ENCODE measurements around the gene C16orf90.

Gene C16orf90

DNA sequence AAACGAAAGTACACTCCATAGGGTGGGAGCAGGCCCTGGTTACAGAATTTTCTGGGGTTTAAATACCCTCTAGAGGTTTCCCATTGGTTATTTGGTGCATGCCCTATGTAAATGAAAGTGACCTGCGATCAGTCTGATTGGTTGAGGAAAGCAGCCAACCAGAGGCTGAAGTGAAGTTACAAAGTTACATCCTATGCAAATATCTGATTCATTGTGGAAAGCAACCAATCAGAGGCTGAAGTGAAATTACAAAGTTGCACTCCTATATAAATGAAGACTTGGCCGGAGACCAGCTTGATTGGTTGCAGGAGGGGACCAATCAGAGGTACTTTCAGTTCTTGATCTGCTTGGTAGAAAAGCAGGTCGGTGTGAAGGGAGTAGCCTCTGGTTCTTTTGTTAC lies 27.4 kb downstream of the C16orf90 start:
- in situ Hi-C loops (cut with MboI; ENCODE audit: low sequenced_read_pairs), result no loop called here

DNA sequence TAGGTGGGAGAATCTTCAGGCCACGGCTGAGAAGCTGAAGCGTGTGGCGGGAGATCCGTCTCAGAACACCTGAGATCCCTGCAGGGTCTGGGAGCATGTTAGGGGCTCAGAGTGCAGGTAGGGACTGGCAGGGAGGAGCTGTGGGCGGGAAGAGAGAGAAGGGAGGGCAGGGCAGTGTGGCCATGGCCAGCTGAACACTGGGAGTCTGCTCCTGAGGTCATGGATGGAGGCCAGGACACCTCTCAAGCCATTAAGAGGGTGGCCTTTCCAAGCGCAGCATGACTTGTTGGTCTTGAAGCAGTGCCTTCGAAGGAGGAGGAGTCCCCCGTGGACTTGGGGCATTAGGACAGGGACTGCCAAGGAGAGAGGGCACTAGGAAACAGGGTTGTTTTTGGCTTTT lies 28.1 kb downstream of the C16orf90 start:
- in situ Hi-C loops (cut with MboI; ENCODE audit: low sequenced_read_pairs), result no loop called here

DNA sequence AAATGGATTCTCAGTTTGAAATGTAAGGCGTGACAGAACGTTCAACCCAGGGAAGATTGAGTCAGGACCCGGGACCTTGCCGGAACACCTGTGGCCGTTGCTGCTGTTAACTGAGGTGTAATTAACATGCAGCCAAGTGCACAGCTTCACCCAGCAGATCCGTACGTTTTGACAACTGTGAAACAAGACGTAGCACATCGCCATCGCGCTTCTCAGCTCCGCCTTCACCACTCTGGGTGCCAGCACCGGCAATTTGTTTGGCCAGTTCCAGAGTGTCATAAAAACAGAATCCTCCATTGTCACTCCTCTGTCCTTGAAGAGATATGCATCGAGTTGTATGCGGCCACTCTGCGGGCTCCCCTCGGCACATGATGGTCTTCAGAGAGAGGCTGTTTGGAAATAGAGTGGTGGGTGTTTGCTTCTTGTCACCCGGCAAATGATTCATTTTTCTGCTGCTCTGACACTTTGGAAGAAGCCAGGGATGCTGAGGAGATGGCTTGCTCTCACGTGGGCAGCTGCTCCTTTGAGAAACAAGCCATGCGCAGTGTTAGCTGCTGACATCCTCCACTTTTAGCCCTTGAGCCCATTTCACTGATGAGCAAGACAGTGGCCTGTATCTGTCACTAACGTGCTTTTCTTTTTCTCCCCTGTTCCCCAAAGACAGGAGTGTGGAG lies 29.2 kb downstream of the C16orf90 start:
- in situ Hi-C loops (cut with MboI; ENCODE audit: low sequenced_read_pairs), result no loop called here

DNA sequence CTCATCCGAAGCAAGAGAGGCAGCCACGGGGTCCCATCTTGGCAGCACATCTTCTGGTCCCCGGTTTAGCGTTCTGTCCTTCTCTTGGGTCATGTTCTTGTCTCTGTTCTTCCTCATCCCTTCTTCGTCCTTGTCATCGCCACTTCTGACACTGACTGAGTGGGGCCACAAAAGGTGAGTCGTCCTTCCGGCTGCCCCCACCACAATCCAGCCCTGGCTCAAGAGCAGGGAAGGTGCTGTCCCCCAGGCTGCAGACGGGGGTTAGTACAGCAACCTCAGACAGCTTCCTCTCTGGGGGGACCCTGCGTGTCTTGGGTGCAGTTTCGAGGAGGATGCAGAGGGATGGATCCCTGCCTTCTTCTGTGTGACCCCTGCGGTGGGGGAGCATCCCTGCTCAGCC lies 30.0 kb downstream of the C16orf90 start:
- in situ Hi-C loops (cut with MboI; ENCODE audit: low sequenced_read_pairs), result no loop called here

DNA sequence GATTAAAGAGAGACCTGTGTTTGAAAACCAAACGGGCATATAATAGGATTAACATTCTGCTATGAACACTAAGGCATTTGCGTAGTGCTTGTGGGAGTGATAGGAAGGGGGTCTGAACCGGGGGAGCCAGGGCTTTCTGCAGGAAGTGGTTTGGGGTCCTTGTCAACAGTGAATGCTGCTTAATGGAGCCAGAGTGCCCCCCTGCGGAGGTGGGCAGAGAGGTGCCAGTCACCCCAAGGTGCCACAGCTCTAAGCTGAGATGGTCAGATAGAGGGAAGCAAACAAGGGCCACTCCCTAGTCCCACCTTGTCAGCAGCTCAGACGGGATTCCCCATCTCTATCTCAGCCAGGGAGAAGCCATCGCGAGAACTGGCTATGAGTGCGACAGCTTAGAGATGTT lies 34.1 kb downstream of the C16orf90 start:
- in situ Hi-C loops (cut with MboI; ENCODE audit: low sequenced_read_pairs), result no loop called here

DNA sequence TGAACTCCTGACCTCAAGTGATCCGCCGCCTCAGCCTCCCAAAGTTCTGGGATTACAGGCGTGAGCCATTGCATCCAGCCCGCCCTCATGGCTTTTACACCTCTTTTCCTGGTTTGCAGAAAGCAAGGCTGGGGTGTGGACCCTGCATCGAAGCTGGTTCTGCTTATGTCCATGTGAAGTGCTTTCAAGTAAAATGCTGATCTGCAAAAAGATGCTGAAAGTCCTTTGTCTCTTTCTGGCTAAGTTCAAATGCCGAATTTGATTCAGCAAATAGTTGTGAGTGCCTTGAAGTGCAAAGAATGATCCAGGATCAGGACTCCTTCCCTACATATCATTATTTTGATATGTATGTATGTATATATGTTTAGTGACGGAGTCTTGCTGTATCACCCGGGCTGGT lies 34.7 kb downstream of the C16orf90 start:
- in situ Hi-C loops (cut with MboI; ENCODE audit: low sequenced_read_pairs), result no loop called here

DNA sequence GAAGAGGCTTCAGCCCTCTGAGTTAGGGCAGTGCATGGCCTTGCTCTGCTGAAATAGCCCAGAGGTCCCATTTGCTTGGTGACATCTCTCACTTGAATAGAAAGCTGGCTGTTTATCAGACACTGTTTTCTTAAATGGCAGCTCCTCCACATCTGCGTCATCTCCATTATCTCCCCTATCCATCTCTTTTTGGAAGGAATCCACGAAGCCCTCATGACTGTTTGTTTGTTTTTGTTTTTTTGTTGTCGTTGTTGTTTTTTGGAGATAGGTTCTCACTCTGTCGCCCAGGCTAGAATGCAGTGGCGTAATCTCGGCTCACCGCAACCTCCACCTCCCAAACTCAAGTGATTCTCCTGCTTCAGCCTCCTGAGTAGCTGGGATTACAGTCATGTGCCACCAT lies 35.2 kb downstream of the C16orf90 start:
- in situ Hi-C loops (cut with MboI; ENCODE audit: low sequenced_read_pairs), result no loop called here

DNA sequence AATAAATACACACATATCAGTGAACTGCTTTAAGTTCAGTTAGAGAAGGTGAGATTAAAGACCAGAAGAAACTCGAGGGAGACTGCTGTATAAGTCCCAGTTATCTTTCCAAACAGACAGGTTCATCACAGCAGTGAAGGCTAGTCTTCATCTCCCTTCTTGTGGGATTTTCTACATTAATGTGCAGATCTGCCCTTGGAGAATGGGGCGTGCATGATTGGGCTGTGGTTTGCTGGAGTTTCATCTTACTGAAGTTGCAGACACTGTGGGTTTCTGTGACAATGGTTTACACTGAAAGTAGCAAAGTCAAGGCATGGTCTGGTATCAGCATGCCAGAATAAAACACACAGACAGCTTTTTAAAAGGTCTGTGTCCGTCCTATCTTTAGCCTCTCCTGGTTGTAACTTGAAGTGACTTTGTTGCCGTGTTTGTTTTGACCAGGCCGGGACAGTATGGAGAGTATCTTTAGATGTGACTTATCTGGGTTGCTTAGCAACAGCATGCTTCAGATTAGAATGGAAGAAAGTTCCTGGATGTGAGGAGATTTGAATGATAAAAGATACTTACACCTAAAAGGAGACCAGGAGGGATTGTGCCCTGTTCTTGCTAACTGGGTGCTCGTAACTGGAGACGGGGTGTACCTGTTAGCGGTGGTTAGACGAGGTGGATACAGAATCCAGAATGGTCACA lies 35.7 kb downstream of the C16orf90 start:
- in situ Hi-C loops (cut with MboI; ENCODE audit: low sequenced_read_pairs), result no loop called here

DNA sequence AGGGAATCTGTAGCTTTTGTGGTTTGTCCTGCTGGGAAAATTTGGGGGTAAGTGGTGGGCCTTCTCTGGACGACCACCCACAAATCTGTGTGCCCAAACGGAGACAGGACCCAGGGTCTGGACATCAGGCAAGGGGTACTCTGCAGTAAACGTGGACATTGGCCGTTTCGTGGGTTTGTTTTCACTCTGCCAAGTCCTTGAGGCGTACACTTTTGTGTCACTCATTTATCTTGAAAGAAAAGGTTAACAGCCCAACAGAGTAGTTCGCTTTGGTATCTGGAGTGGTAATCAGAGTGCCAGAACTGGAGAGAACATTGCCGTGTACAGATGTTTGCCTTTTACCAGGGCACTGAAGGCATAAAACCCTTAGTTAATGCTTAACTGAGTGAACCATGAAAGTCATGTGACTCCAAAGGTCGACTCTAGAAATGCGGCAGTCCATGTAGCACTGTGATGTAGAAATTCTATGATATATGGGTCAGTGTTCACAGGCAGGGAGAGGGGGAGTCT lies 36.4 kb downstream of the C16orf90 start:
- in situ Hi-C loops (cut with MboI; ENCODE audit: low sequenced_read_pairs), result no loop called here

DNA sequence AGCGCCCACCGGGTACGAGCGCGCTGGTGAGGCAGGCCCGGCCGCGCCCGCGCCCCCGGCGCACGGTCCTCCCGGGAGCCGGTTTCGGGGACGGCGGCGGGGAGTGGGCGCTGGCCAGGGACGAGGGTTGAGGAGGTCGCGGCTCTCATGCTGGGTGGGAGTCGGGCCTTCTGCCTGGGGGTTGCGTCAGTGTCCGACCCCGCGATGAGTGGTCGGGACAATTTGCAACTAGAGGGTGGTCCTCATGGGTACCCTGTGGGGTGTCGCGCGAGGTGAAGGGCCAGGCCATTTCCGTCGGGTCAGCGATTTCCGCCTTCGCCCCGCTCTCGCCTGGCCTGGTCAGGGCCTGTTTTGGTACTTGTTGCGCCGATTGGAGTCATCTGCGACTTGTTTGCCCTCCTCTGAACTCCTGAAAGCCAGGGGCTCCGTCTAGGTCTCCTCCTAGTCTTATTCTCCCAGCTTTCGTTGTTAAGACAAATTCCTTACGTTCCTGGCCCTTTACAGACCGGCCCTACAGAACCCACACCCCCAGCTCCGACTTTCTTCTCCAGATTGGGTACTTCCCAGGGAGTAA lies 36.9 kb downstream of the C16orf90 start:
- in situ Hi-C loops (cut with MboI; ENCODE audit: low sequenced_read_pairs), result no loop called here

DNA sequence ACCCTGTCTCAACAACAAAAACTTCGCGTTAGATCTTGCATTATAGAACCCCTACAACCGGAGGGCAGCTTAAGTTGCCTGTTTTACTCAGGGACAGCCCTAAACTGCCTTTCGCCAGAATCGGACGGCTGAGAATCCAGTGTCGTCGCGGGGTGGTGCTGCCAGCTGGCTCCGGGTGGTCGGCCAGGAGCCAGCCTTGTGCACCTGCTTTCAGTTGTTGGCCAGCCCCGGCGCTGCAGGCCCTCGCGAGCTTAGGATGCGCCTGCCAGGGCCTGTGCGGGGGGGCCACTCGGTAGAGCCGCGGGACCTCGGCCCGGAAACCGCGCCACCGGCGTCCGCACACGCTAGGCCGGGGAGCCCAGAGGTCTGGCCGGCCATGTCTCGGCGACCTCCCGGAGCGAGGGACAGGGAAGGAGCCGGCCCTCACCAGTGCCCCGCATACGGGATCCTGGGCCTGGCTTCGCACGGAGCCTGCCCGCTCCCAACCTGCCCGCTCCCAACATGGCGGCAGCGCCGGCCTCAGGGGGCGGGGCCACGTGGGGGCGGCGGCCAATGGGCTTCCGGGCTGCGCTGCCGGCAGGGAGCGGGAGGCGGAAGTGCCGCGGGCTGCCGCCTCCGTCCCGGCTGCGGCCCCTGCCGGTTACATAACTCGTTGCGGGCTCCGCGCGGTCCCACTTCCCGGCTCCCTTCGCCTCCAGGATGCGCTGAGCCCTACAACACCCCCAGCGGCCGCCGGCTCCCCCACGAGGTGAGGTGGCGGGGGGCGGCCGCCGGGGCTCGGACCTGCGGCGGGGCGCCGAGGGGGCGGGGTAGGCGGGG lies 37.6 kb downstream of the C16orf90 start:
- in situ Hi-C loops (cut with MboI; ENCODE audit: low sequenced_read_pairs), result no loop called here

DNA sequence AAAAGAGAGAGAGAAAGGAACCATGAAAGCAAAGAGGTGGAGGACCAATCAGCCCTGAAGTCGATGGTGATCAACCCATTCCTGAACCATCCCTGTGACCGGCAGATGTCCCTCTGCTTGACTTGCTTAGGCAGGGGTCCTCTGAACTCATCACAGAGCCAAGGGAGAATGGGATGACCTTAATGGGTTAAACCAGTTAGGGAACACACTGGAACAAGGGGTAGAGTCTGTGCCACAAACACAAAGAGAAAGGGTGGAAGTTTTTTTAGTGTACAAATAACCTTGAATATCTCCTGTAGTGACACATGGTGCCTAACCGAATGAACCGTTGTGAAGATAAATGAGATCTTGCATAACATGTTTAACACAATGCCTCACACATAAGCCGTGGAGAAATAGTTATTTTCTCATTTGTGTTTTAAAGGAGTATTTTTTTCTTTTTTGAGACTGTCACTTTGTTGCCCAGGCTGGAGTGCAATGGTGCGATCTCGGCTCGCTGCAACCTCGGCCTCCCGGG lies 40.6 kb downstream of the C16orf90 start:
- in situ Hi-C loops (cut with MboI; ENCODE audit: low sequenced_read_pairs), result no loop called here

DNA sequence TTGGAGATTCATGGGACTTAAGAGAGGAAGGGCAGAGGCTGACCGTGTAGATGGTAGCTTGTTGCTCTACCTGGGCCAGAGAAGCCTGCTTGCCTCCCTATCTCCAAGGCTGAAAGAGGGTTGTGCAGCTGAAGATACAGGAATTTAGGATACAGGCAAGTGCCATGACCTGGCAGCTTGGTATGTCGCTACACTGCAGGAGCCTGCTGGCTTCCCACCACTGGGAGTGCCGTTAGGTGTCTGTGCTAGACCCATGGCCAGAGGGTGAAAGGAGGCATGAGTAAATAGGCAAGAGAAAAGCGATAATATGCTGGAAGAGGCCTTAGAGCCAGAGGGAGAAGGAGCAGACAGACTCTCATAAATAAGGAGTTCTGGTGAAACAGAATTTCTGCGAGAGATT lies 41.2 kb downstream of the C16orf90 start:
- in situ Hi-C loops (cut with MboI; ENCODE audit: low sequenced_read_pairs), result no loop called here

DNA sequence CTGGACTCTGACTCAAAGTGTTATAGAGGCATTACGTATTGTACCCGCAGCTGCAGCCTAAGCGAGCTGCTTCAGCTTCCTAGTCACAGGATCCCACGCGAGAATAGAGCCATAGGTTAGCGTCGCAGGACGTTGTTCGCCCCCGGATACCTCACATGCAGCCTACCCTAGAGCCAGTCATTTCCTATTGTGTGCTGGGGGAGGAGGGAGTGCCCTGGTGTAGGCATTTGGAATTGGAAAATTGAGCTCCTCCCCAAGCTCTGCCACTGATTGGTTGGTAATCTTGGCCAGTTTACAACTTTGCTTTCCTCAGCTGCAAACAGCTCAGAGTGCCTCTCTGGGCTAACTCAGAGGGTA lies 51.3 kb downstream of the C16orf90 start:
- in situ Hi-C loops (cut with MboI; ENCODE audit: low sequenced_read_pairs), result no loop called here
